C4-2B (cell line): Measurements from ENCODE around the gene CYLD.

ENCODE experiments used
- ZFX ChIP-seq: fragments of 450-650 bp; IDR thresholded peaks from 2 replicates; pipeline ENCODE4 v1.6.1; 2017
- TF ChIP-seq, protein P1 (sequence below): fragments of 450-650 bp; conservative IDR thresholded peaks from 2 replicates; pipeline ENCODE4 v1.5.1; 2017; ENCODE audit warnings: mild to moderate bottlenecking

DNA sequence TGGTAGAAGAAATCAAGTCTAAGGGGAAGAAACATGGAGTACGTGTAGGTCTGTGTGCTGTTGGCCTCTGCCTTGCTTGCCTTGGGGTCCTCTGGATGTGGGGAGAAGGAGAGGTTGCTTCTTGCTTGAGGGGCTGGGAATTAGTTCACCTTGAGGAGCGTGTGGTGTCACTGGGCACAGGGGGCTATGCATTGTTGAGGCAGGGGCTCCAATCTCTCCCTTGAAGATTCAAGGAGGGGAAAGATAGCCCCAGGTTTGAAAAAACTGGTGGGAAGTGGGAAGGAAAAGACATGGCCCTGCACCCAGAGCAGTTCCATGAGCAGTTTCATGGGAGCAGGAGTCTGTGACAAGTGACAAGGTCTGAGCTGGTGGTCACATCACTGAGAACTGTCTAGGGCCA, 103.4 kb downstream of the CYLD start:
- TF ChIP-seq, protein P1, sequence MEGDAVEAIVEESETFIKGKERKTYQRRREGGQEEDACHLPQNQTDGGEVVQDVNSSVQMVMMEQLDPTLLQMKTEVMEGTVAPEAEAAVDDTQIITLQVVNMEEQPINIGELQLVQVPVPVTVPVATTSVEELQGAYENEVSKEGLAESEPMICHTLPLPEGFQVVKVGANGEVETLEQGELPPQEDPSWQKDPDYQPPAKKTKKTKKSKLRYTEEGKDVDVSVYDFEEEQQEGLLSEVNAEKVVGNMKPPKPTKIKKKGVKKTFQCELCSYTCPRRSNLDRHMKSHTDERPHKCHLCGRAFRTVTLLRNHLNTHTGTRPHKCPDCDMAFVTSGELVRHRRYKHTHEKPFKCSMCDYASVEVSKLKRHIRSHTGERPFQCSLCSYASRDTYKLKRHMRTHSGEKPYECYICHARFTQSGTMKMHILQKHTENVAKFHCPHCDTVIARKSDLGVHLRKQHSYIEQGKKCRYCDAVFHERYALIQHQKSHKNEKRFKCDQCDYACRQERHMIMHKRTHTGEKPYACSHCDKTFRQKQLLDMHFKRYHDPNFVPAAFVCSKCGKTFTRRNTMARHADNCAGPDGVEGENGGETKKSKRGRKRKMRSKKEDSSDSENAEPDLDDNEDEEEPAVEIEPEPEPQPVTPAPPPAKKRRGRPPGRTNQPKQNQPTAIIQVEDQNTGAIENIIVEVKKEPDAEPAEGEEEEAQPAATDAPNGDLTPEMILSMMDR, result no peak
- no peak for TF ChIP-seq ZFX
